SK-N-SH treated with all-trans-retinoic acid at 6 μM for 48 hours (cell line): ENCODE measurements around the gene CDRT4.

Source experiments
- ATAC-seq: fragments of 200-7000 bp; cut with Tn5 transposase; 3 replicates; pipeline ENCODE4 v1.9.1; 2020; ENCODE audit warnings: mild to moderate bottlenecking, moderate library complexity
- ARNTL ChIP-seq: fragments of 450-650 bp; formaldehyde crosslinking; IDR thresholded peaks from 2 replicates; pipeline ENCODE4 v1.5.0; 2020; ENCODE audit warnings: low read depth, mild to moderate bottlenecking, moderate library complexity, borderline replicate concordance
- BACH2 ChIP-seq: fragments of 250-450 bp; sonication (Bioruptor Pico); IDR thresholded peaks from 2 replicates; pipeline ENCODE4 v1.9.0; 2021; ENCODE audit warnings: mild to moderate bottlenecking, borderline replicate concordance
- CREB5 ChIP-seq: fragments of 250-450 bp; sonication (Bioruptor Pico); IDR thresholded peaks from 2 replicates; pipeline ENCODE4 v1.5.1; 2020; ENCODE audit warnings: low read depth, mild to moderate bottlenecking, moderate library complexity
- CSDC2 ChIP-seq: fragments of 250-450 bp; sonication (Bioruptor Pico); IDR thresholded peaks from 2 replicates; pipeline ENCODE4 v1.5.0; 2020; ENCODE audit warnings: mild to moderate bottlenecking, moderate library complexity
- CSRNP3 ChIP-seq: fragments of 250-450 bp; sonication (Bioruptor Pico); IDR thresholded peaks from 2 replicates; pipeline ENCODE4 v1.5.1; 2021; ENCODE audit warnings: mild to moderate bottlenecking, moderate library complexity
- ESRRG ChIP-seq: fragments of 250-450 bp; sonication (Bioruptor Pico); IDR thresholded peaks from 2 replicates; pipeline ENCODE4 v1.6.1; 2021; ENCODE audit warnings: mild to moderate bottlenecking
- GLIS3 ChIP-seq: fragments of 250-450 bp; sonication (Bioruptor Pico); IDR thresholded peaks from 2 replicates; pipeline ENCODE4 v1.5.0; 2020; ENCODE audit warnings: mild to moderate bottlenecking, moderate library complexity
- ISL1 ChIP-seq: fragments of 250-450 bp; sonication (Bioruptor Pico); IDR thresholded peaks from 2 replicates; pipeline ENCODE4 v2.1.2; 2022; ENCODE audit warnings: mild to moderate bottlenecking, moderate library complexity
- OSR1 ChIP-seq: fragments of 250-450 bp; sonication (Bioruptor Pico); IDR thresholded peaks from 2 replicates; pipeline ENCODE4 v1.8.0; 2022; ENCODE audit warnings: moderate library complexity, mild to moderate bottlenecking, inconsistent platforms
- PATZ1 ChIP-seq: fragments of 250-450 bp; sonication (Bioruptor Pico); IDR thresholded peaks from 2 replicates; pipeline ENCODE4 v1.8.0; 2020; ENCODE audit warnings: mild to moderate bottlenecking, moderate library complexity, borderline replicate concordance
- POU6F1 ChIP-seq: fragments of 250-450 bp; sonication (Bioruptor Pico); IDR thresholded peaks from 2 replicates; pipeline ENCODE4 v1.8.0; 2021; ENCODE audit warnings: low read depth, mild to moderate bottlenecking, moderate library complexity, borderline replicate concordance
- PPARA ChIP-seq: fragments of 250-450 bp; sonication (Bioruptor Pico); IDR thresholded peaks from 2 replicates; pipeline ENCODE4 v1.5.0; 2020; ENCODE audit warnings: mild to moderate bottlenecking, borderline replicate concordance
- RARB ChIP-seq: fragments of 250-450 bp; sonication (Bioruptor Pico); IDR thresholded peaks from 2 replicates; pipeline ENCODE4 v1.8.0; 2021; ENCODE audit warnings: mild to moderate bottlenecking, moderate library complexity
- SNAI2 ChIP-seq: fragments of 250-450 bp; sonication (Bioruptor Pico); IDR thresholded peaks from 2 replicates; pipeline ENCODE4 v1.5.0; 2020; ENCODE audit warnings: mild to moderate bottlenecking, moderate library complexity
- TCF4 ChIP-seq: fragments of 250-450 bp; sonication (Bioruptor Pico); IDR thresholded peaks from 2 replicates; pipeline ENCODE4 v1.8.0; 2021; ENCODE audit warnings: mild to moderate bottlenecking, moderate library complexity, borderline replicate concordance
- TOX ChIP-seq: fragments of 250-450 bp; sonication (Bioruptor Pico); IDR thresholded peaks from 2 replicates; pipeline ENCODE4 v1.8.0; 2021; ENCODE audit warnings: mild to moderate bottlenecking, moderate library complexity, borderline replicate concordance
- ZC3H10 ChIP-seq: fragments of 250-450 bp; sonication (Bioruptor Pico); IDR thresholded peaks from 2 replicates; pipeline ENCODE4 v1.5.1; 2021; ENCODE audit warnings: mild to moderate bottlenecking, moderate library complexity
- ZFP3 ChIP-seq: fragments of 250-450 bp; sonication (Bioruptor Pico); IDR thresholded peaks from 2 replicates; pipeline ENCODE4 v1.5.0; 2020; ENCODE audit warnings: mild to moderate bottlenecking, moderate library complexity
- ZFP30 ChIP-seq: fragments of 450-650 bp; formaldehyde crosslinking; IDR thresholded peaks from 2 replicates; pipeline ENCODE4 v1.5.0; 2022; ENCODE audit warnings: mild to moderate bottlenecking, moderate library complexity
- ZNF565 ChIP-seq: fragments of 450-650 bp; formaldehyde crosslinking; conservative IDR thresholded peaks from 2 replicates; pipeline ENCODE4 v1.5.0; 2020; ENCODE audit warnings: low read depth, mild to moderate bottlenecking, moderate library complexity
- ZNF70 ChIP-seq: fragments of 450-650 bp; formaldehyde crosslinking; IDR thresholded peaks from 2 replicates; pipeline ENCODE4 v1.5.0; 2020; ENCODE audit warnings: mild to moderate bottlenecking, moderate library complexity
- ZNF8 ChIP-seq: fragments of 450-650 bp; formaldehyde crosslinking; IDR thresholded peaks from 2 replicates; pipeline ENCODE4 v1.5.0; 2020; ENCODE audit warnings: mild to moderate bottlenecking, moderate library complexity

CDRT4 gene

GRCh38 chr17:15466131-15466530 lies 1.3 kb downstream of the CDRT4 start:
- ATAC-seq, result no peak

GRCh38 chr17:15465045-15465701 lies 2.2 kb downstream of the CDRT4 start:
- TF ChIP-seq ZC3H10 (CRISPR knock-in tag), result no peak
- no peak for TF ChIP-seq OSR1 (CRISPR knock-in tag)
- no peak for TF ChIP-seq RARB (CRISPR knock-in tag)
- no peak for TF ChIP-seq ZNF565 (CRISPR knock-in tag)
- TF ChIP-seq ZNF70 (CRISPR knock-in tag), result no peak
- no peak for TF ChIP-seq ZFP30
- no peak for ATAC-seq

More at GRCh38 chr17:15466131-15466530, 1.3 kb downstream of the CDRT4 start:
- no peak for TF ChIP-seq ZNF8 (CRISPR knock-in tag)
- no peak for TF ChIP-seq POU6F1
- no peak for TF ChIP-seq ISL1 (CRISPR knock-in tag)
- no peak for TF ChIP-seq ZC3H10 (CRISPR knock-in tag)
- TF ChIP-seq CSDC2 (CRISPR knock-in tag), result no peak
- no peak for TF ChIP-seq ZNF565 (CRISPR knock-in tag)
- TF ChIP-seq GLIS3, result no peak
- TF ChIP-seq PATZ1 (CRISPR knock-in tag), result no peak
- no peak for TF ChIP-seq ARNTL (CRISPR knock-in tag)
- TF ChIP-seq TCF4, result no peak
- no peak for TF ChIP-seq ZNF70 (CRISPR knock-in tag)
- TF ChIP-seq CREB5 (CRISPR knock-in tag), result no peak
- TF ChIP-seq TOX (CRISPR knock-in tag), result no peak
- TF ChIP-seq PPARA (CRISPR knock-in tag), result no peak
- no peak for TF ChIP-seq CSRNP3
- no peak for TF ChIP-seq BACH2 (CRISPR knock-in tag)
- TF ChIP-seq ZFP30, result no peak
- no peak for TF ChIP-seq ZFP3
- no peak for TF ChIP-seq RARB (CRISPR knock-in tag)

- TF ChIP-seq CSDC2 (CRISPR knock-in tag) (no peak), ZNF8 (CRISPR knock-in tag) (no peak), ZNF70 (CRISPR knock-in tag) (no peak), ARNTL (CRISPR knock-in tag) (no peak), ISL1 (CRISPR knock-in tag) (no peak), OSR1 (CRISPR knock-in tag) (no peak), ZNF565 (CRISPR knock-in tag) (no peak), SNAI2 (CRISPR knock-in tag) (no peak), PPARA (CRISPR knock-in tag) (no peak), ESRRG (CRISPR knock-in tag) (no peak), ZFP30 (no peak), TCF4 (no peak), RARB (CRISPR knock-in tag) (no peak), POU6F1 (no peak), CSRNP3 (no peak), PATZ1 (CRISPR knock-in tag) (no peak)
- no peak; the same call in none of the 3 replicates for ATAC-seq
These were observed 3.0 kb downstream of the CDRT4 start for GRCh38 chr17:15464231-15464985.
